ENCODE measurements around the gene CASR. TPM values are rescaled to one million over a fixed set of nuclear protein-coding genes. Genes with fewer than 3 reads are reported as not detected.

Gene CASR
- polyA plus RNA-seq, 2 donors = not detected

DNA sequence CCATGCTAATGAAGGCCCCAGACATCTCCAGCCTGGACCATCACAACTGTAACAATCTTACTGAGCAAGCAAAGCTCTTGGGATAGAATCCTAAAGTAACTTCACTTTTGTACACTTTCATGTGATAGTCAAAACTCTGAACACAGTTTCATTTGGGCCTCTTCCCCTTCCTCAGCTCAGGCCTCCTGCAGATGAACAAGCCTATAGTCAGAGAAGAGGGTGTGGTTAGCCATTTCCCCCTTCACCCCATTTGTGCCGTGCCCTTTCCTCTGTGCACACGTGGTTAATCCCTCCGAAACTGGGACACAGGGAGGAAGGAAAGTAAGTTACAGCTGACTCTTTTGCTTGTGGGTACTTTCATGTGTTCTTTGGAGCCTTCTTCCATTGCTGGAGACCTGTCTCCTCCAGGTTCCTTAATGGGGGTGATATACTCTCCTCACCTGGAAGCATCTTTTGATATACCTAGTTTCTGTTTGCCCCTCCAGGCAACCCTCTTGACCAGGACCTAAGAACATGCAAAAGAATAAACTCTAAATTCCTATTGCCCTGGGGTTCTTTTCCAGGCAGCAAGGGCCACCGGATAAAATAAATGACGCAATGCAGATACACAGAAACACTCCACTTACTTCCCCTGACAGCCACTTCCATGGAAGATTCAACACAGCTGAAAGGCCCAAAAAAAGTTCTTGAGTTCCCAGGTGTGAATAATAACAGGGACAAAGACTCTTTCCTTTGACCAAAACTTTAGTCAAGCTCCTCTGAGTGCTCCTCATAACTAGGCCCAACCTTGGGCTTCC lies 112.0 kb downstream of the CASR start:
- Histone ChIP-seq H3K4me1 (ENCODE audit: control insufficient read depth in 2 of 2, insufficient read depth in 2 of 2, low read length in 1 of 2) (peaks cover 0 to 3% of the 10 kb centered on the region in 2 donors), H3K27ac (ENCODE audit: low read depth in 2 of 2, low read length in 1 of 2) (peak overlapping the region in 1 of 2 donors; percentile 41), H3K36me3 (ENCODE audit: control insufficient read depth in 2 of 2, insufficient read depth in 2 of 2, low read length in 1 of 2) (no peaks in the 10 kb centered on the region), H3K27me3 (ENCODE audit: control insufficient read depth in 1 of 2, insufficient read depth in 2 of 2, low read length in 2 of 2) (no peaks in the 10 kb centered on the region), H3K9me3 (ENCODE audit: control insufficient read depth in 2 of 2, insufficient read depth in 1 of 2, low read depth in 1 of 2, low read length in 1 of 2) (no peaks in the 10 kb centered on the region), H3K4me3 (ENCODE audit: low read depth in 1 of 2, low read length in 2 of 2) (no peak overlapping the region)
- 47 to 67% methylated on average over 5 of the region's 5 CpGs for WGBS, 2 donors

DNA sequence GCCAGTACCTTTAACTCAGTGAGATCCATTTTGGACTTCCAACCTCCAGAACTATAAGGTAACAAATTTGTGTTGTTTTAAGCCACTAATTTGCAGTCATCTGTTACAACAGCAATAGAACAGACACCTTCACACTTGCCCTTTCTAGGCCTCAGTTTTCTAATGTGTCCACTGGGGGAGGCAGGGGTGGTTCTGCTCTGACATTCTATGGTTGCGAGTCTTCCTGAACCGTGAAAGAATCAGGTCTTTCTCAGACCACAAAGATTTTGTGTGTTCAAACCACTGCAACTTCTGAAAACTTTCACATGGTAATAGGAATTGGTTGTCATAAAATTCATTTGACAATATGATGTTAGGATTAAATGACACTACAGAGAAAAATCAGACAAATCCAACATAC lies 114.8 kb downstream of the CASR start:
- Histone ChIP-seq H3K27me3 (ENCODE audit: control insufficient read depth in 1 of 2, insufficient read depth in 2 of 2, low read length in 2 of 2) (no peaks in the 10 kb centered on the region), H3K4me1 (ENCODE audit: control insufficient read depth in 2 of 2, insufficient read depth in 2 of 2, low read length in 1 of 2) (peaks cover 0 to under 1% of the 10 kb centered on the region in 2 donors), H3K36me3 (ENCODE audit: control insufficient read depth in 2 of 2, insufficient read depth in 2 of 2, low read length in 1 of 2) (no peaks in the 10 kb centered on the region), H3K9me3 (ENCODE audit: control insufficient read depth in 2 of 2, insufficient read depth in 1 of 2, low read depth in 1 of 2, low read length in 1 of 2) (no peaks in the 10 kb centered on the region), H3K4me3 (ENCODE audit: low read depth in 1 of 2, low read length in 2 of 2) (no peak overlapping the region), H3K27ac (ENCODE audit: low read depth in 2 of 2, low read length in 1 of 2) (no peak overlapping the region)
- 67 to 73% methylated on average over 2 of the region's 2 CpGs for WGBS, 2 donors

DNA sequence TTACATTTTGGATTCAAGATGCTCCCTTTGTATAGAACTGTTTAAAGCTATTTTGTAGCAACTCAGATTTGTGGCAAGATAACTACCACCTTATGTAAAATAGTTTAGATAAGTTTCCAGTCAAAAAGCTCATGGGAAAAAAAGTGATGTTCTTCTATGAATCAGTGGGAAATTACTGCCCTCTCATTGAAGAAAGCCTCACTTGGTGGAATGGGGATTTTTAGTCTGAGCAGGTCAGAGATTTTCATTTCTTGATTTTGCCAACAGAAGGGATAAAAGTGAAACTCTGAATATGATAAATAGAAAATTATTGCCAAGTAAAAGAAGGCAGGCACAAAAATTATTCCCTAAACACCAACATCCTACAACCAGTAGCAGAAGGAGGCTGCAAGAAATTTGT lies 115.7 kb downstream of the CASR start:
- Histone ChIP-seq H3K27me3 (ENCODE audit: control insufficient read depth in 1 of 2, insufficient read depth in 2 of 2, low read length in 2 of 2) (no peaks in the 10 kb centered on the region), H3K36me3 (ENCODE audit: control insufficient read depth in 2 of 2, insufficient read depth in 2 of 2, low read length in 1 of 2) (no peaks in the 10 kb centered on the region), H3K27ac (ENCODE audit: low read depth in 2 of 2, low read length in 1 of 2) (no peak overlapping the region), H3K4me3 (ENCODE audit: low read depth in 1 of 2, low read length in 2 of 2) (no peak overlapping the region), H3K4me1 (ENCODE audit: control insufficient read depth in 2 of 2, insufficient read depth in 2 of 2, low read length in 1 of 2) (no peaks in the 10 kb centered on the region), H3K9me3 (ENCODE audit: control insufficient read depth in 2 of 2, insufficient read depth in 1 of 2, low read depth in 1 of 2, low read length in 1 of 2) (no peaks in the 10 kb centered on the region)

DNA sequence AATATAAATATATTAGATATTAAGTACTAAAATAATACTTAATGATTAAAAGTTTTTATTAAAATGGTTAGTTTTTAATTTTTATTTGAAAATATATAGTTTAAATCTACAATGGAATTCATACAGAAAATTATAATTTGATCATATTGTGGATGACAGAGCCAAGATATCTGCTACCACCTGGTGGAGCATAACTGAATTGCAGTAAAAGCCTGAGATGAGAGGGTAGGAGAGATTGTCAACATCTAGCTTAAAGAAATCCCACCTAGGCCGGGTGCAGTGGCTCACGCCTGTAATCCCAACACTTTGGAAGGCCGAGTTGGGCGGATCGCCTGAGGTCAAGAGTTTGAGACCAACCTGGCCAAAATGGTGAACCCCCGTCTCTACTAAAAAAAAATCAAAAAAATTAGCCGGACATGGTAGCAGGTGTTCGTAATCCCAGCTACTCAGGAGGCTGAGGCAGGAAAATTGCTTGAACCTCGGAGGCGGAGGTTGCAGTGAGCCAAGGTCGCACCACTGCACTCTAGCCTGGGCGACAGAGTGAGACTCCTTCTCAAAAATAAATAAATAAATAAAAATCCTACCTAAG lies 116.5 kb downstream of the CASR start:
- Histone ChIP-seq H3K9me3 (ENCODE audit: control insufficient read depth in 2 of 2, insufficient read depth in 1 of 2, low read depth in 1 of 2, low read length in 1 of 2) (no peaks in the 10 kb centered on the region), H3K27me3 (ENCODE audit: control insufficient read depth in 1 of 2, insufficient read depth in 2 of 2, low read length in 2 of 2) (no peaks in the 10 kb centered on the region), H3K4me3 (ENCODE audit: low read depth in 1 of 2, low read length in 2 of 2) (no peak overlapping the region), H3K4me1 (ENCODE audit: control insufficient read depth in 2 of 2, insufficient read depth in 2 of 2, low read length in 1 of 2) (no peaks in the 10 kb centered on the region), H3K36me3 (ENCODE audit: control insufficient read depth in 2 of 2, insufficient read depth in 2 of 2, low read length in 1 of 2) (no peaks in the 10 kb centered on the region), H3K27ac (ENCODE audit: low read depth in 2 of 2, low read length in 1 of 2) (no peak overlapping the region)
- 86 to 88% methylated on average over 12 of the region's 12 CpGs for WGBS, 2 donors

DNA sequence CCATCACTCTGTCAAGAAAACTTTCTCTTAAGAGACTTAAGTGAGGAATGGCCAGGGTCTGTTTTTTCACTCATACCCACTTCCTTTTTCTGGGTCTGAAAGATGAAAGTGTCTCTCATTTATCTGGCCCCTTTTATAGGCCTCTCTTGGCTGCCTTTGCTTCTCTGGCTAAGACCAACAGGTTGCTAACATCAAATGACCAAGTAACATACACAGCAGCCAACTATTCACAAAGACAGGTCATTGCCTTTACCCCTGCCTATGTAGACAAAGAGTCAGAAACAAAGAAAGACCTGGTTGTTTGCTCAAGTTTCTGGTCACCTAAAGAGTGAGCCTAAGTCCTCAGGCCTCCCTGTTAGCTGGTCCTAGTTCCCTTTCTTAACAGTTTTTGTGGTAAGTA lies 117.6 kb downstream of the CASR start:
- H3K27ac ChIP-seq (ENCODE audit: low read depth in 2 of 2, low read length in 1 of 2) = no peak overlapping the region

DNA sequence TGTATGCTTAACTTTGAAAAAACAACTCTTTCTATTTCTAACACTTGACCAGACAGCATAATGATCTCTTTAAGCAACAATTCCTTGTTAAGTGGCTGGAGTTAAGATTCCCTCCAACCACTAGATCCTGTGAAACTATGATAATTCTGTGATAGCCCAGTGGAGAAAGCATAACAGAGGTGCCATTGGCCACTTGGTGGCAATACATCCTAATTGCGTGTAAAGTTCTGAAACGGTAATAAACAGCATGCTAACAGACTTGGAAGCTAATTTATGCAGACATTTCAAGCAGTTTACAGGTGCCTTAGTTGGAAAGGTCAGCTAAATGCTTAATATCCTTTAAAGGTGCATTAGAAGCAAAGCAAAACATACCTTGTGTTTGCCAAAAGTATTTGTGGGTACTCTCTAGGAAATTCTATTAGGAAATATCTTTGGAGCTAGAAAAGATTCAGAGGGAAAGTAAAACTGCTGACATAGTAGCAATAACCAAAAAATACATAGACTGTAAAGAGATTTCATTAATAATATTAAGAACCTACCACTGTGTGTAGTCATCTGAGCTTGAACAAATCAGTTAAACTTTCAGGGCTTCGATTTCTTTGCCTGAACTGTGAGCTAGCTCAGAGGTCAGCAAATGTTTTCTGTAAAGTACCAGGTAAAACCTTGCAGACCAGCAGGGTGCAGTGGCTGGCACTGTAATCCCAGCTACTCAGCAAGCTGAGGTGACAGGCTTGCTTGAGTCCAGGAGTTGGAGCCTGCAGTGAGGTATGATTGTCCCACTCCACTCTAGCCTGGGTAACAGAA lies 122.6 kb downstream of the CASR start:
- Histone ChIP-seq H3K9me3 (ENCODE audit: control insufficient read depth in 2 of 2, insufficient read depth in 1 of 2, low read depth in 1 of 2, low read length in 1 of 2) (no peaks in the 10 kb centered on the region), H3K27ac (ENCODE audit: low read depth in 2 of 2, low read length in 1 of 2) (peak overlapping the region in 1 of 2 donors; percentile 30), H3K4me1 (ENCODE audit: control insufficient read depth in 2 of 2, insufficient read depth in 2 of 2, low read length in 1 of 2) (peaks cover 0 to under 1% of the 10 kb centered on the region in 2 donors), H3K4me3 (ENCODE audit: low read depth in 1 of 2, low read length in 2 of 2) (peak overlapping the region in 1 of 2 donors; percentile 7), H3K36me3 (ENCODE audit: control insufficient read depth in 2 of 2, insufficient read depth in 2 of 2, low read length in 1 of 2) (no peaks in the 10 kb centered on the region), H3K27me3 (ENCODE audit: control insufficient read depth in 1 of 2, insufficient read depth in 2 of 2, low read length in 2 of 2) (no peaks in the 10 kb centered on the region)
- WGBS, 2 donors = 23 to 28% methylated on average over 3 of the region's 3 CpGs

More for the DNA sequence above, 117.6 kb downstream of the CASR start:
- H3K9me3 ChIP-seq (ENCODE audit: control insufficient read depth in 2 of 2, insufficient read depth in 1 of 2, low read depth in 1 of 2, low read length in 1 of 2) = no peaks in the 10 kb centered on the region
- H3K4me1 ChIP-seq (ENCODE audit: control insufficient read depth in 2 of 2, insufficient read depth in 2 of 2, low read length in 1 of 2) = no peaks in the 10 kb centered on the region
- H3K36me3 ChIP-seq (ENCODE audit: control insufficient read depth in 2 of 2, insufficient read depth in 2 of 2, low read length in 1 of 2) = no peaks in the 10 kb centered on the region
- no peak overlapping the region for H3K4me3 ChIP-seq (ENCODE audit: low read depth in 1 of 2, low read length in 2 of 2)
- no peaks in the 10 kb centered on the region for H3K27me3 ChIP-seq (ENCODE audit: control insufficient read depth in 1 of 2, insufficient read depth in 2 of 2, low read length in 2 of 2)

DNA sequence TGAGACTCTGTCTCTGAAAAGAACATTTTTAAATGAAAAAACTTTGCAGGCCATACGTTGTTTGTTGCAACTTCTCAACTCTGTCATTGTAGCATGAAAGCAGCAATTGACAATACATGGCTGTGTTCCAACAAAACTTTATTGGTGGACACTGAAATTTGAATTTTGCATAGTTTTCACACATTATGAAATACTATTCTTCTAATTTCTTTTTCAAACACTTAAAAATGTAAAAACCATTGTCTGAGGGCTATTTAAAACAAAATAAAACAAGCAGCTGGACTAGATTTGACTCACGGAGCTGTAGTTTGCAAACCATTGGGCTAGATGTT lies 123.1 kb downstream of the CASR start:
- no peak overlapping the region for H3K4me3 ChIP-seq (ENCODE audit: low read depth in 1 of 2, low read length in 2 of 2)
- H3K9me3 ChIP-seq (ENCODE audit: control insufficient read depth in 2 of 2, insufficient read depth in 1 of 2, low read depth in 1 of 2, low read length in 1 of 2) = no peaks in the 10 kb centered on the region
- peak overlapping the region in 1 of 2 donors; percentile 30 for H3K27ac ChIP-seq (ENCODE audit: low read depth in 2 of 2, low read length in 1 of 2)
- WGBS, 2 donors = 48 to 51% methylated on average over 2 of the region's 2 CpGs
- no peaks in the 10 kb centered on the region for H3K36me3 ChIP-seq (ENCODE audit: control insufficient read depth in 2 of 2, insufficient read depth in 2 of 2, low read length in 1 of 2)
- H3K4me1 ChIP-seq (ENCODE audit: control insufficient read depth in 2 of 2, insufficient read depth in 2 of 2, low read length in 1 of 2) = peaks cover 0 to 2% of the 10 kb centered on the region in 2 donors
- no peaks in the 10 kb centered on the region for H3K27me3 ChIP-seq (ENCODE audit: control insufficient read depth in 1 of 2, insufficient read depth in 2 of 2, low read length in 2 of 2)

DNA sequence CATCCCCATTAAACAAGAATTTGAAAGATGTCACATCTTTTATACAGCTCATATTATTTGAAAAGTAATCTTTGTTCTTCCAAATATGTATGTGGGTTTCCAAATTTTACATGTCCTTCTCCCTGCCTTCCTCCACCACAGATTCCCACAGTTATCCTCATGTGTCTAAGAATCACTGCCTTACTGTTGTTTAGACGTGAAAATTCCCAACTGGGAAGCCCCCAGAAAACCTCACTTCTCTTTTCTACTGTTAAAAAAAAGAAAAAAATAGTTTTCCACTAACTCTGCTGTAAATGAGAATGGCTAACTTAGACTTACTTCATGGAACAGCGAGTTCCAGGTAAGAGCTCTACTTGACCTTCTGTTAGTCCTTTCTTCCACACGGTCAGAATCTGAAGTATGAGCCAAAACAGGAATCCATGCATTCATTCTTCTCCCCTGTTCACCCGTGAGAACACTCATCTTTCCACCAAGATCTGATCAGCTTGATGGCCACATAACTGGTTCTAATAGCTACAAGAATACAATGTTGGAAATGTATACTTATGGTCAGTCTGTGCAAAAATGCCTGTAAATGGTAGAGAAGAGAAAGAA lies 123.7 kb downstream of the CASR start:
- Histone ChIP-seq H3K27me3 (ENCODE audit: control insufficient read depth in 1 of 2, insufficient read depth in 2 of 2, low read length in 2 of 2) (no peaks in the 10 kb centered on the region), H3K4me3 (ENCODE audit: low read depth in 1 of 2, low read length in 2 of 2) (no peak overlapping the region), H3K27ac (ENCODE audit: low read depth in 2 of 2, low read length in 1 of 2) (no peak overlapping the region), H3K4me1 (ENCODE audit: control insufficient read depth in 2 of 2, insufficient read depth in 2 of 2, low read length in 1 of 2) (peaks cover 0 to 2% of the 10 kb centered on the region in 2 donors), H3K9me3 (ENCODE audit: control insufficient read depth in 2 of 2, insufficient read depth in 1 of 2, low read depth in 1 of 2, low read length in 1 of 2) (no peaks in the 10 kb centered on the region), H3K36me3 (ENCODE audit: control insufficient read depth in 2 of 2, insufficient read depth in 2 of 2, low read length in 1 of 2) (no peaks in the 10 kb centered on the region)
- WGBS, 2 donors = 75 to 76% methylated on average over 4 of the region's 4 CpGs

DNA sequence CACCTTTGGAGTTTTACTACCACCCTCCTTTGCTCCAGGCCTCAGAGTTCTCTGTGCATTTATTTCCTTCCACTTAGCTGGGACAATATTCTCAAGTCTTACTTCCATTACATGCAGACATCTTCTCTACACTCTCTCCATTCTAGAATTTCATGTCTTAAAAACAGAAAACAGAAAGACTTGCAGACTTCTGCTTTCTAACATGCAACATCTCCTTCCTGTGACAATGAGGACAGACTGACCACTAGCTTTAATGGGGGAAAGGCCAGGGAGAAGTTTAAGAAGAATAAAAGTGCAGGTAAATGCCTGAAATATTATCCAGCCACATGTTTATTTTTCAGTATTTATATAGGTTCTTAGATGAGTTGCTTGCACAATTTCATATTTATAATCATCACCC lies 124.5 kb downstream of the CASR start:
- H3K9me3 ChIP-seq (ENCODE audit: control insufficient read depth in 2 of 2, insufficient read depth in 1 of 2, low read depth in 1 of 2, low read length in 1 of 2) = no peaks in the 10 kb centered on the region
- H3K27me3 ChIP-seq (ENCODE audit: control insufficient read depth in 1 of 2, insufficient read depth in 2 of 2, low read length in 2 of 2) = no peaks in the 10 kb centered on the region
- H3K4me1 ChIP-seq (ENCODE audit: control insufficient read depth in 2 of 2, insufficient read depth in 2 of 2, low read length in 1 of 2) = peaks cover 0 to 2% of the 10 kb centered on the region in 2 donors
- peak overlapping the region in 1 of 2 donors; percentile 55 for H3K27ac ChIP-seq (ENCODE audit: low read depth in 2 of 2, low read length in 1 of 2)
- no peak overlapping the region for H3K4me3 ChIP-seq (ENCODE audit: low read depth in 1 of 2, low read length in 2 of 2)
- H3K36me3 ChIP-seq (ENCODE audit: control insufficient read depth in 2 of 2, insufficient read depth in 2 of 2, low read length in 1 of 2) = no peaks in the 10 kb centered on the region
